ENCODE data around the gene MYOT.

The MYOT gene

GRCh38 chr5:137822984-137823383 is 44.7 kb upstream of the MYOT start:
- Histone ChIP-seq H3K9ac (ENCODE audit: low read depth, low read length) (no peak overlapping the region), H3K4me3 (ENCODE audit: low read depth in 1 of 2, low read length in 2 of 2) (no peak overlapping the region), H3K36me3 (ENCODE audit: insufficient read depth, low read length) (no peaks in the 10 kb centered on the region), H4K20me1 (ENCODE audit: insufficient read depth, low read length) (no peaks in the 10 kb centered on the region), H2AFZ (ENCODE audit: low read depth, low read length) (no peak overlapping the region), H3K79me2 (ENCODE audit: insufficient read depth, low read length) (no peaks in the 10 kb centered on the region), H3K4me2 (ENCODE audit: insufficient read depth, low read length) (no peak overlapping the region), H3K27ac (ENCODE audit: low read length) (no peak overlapping the region), H3K4me1 (ENCODE audit: insufficient read depth, low read length) (no peaks in the 10 kb centered on the region), H3K27me3 (ENCODE audit: insufficient read depth, low read length, poor library complexity) (no peaks in the 10 kb centered on the region), H3K9me3 (ENCODE audit: insufficient read depth, low read length, severe bottlenecking) (peaks cover 3% of the 10 kb centered on the region)
- TF ChIP-seq, protein P1, sequence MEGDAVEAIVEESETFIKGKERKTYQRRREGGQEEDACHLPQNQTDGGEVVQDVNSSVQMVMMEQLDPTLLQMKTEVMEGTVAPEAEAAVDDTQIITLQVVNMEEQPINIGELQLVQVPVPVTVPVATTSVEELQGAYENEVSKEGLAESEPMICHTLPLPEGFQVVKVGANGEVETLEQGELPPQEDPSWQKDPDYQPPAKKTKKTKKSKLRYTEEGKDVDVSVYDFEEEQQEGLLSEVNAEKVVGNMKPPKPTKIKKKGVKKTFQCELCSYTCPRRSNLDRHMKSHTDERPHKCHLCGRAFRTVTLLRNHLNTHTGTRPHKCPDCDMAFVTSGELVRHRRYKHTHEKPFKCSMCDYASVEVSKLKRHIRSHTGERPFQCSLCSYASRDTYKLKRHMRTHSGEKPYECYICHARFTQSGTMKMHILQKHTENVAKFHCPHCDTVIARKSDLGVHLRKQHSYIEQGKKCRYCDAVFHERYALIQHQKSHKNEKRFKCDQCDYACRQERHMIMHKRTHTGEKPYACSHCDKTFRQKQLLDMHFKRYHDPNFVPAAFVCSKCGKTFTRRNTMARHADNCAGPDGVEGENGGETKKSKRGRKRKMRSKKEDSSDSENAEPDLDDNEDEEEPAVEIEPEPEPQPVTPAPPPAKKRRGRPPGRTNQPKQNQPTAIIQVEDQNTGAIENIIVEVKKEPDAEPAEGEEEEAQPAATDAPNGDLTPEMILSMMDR (IDR thresholded peaks at IDR 0.05; ENCODE audit: borderline replicate concordance, extremely low read depth, low read length, poor library complexity, severe bottlenecking), result no peak
- no peak for TF ChIP-seq EZH2 (IDR thresholded peaks at IDR 0.05; ENCODE audit: borderline replicate concordance, low read depth, low read length, severe bottlenecking)
- no peak for ATAC-seq (ENCODE audit: insufficient read depth, low read depth)
- no peak for DNase-seq

- no peaks in the 10 kb centered on the region for H3K79me2 ChIP-seq (ENCODE audit: insufficient read depth, low read length)
- no peak overlapping the region for H2AFZ ChIP-seq (ENCODE audit: low read depth, low read length)
- H3K9me3 ChIP-seq (ENCODE audit: insufficient read depth, low read length, severe bottlenecking), result peaks cover 3% of the 10 kb centered on the region
- H3K27ac ChIP-seq (ENCODE audit: low read length), result no peak overlapping the region
- no peaks in the 10 kb centered on the region for H4K20me1 ChIP-seq (ENCODE audit: insufficient read depth, low read length)
- H3K4me2 ChIP-seq (ENCODE audit: insufficient read depth, low read length), result no peak overlapping the region
- H3K4me3 ChIP-seq (ENCODE audit: low read depth in 1 of 2, low read length in 2 of 2), result no peak overlapping the region
- H3K36me3 ChIP-seq (ENCODE audit: insufficient read depth, low read length), result no peaks in the 10 kb centered on the region
- ATAC-seq (ENCODE audit: insufficient read depth, low read depth) (no peak), DNase-seq (no peak)
- H3K27me3 ChIP-seq (ENCODE audit: insufficient read depth, low read length, poor library complexity), result no peaks in the 10 kb centered on the region
- H3K9ac ChIP-seq (ENCODE audit: low read depth, low read length), result no peak overlapping the region
- H3K4me1 ChIP-seq (ENCODE audit: insufficient read depth, low read length), result no peaks in the 10 kb centered on the region
- no peak for TF ChIP-seq EZH2 (IDR thresholded peaks at IDR 0.05; ENCODE audit: borderline replicate concordance, low read depth, low read length, severe bottlenecking)
- TF ChIP-seq, protein P1 (IDR thresholded peaks at IDR 0.05; ENCODE audit: borderline replicate concordance, extremely low read depth, low read length, poor library complexity, severe bottlenecking), result no peak
Observed at GRCh38 chr5:137825165-137825564, 42.5 kb upstream of the MYOT start.

DNA sequence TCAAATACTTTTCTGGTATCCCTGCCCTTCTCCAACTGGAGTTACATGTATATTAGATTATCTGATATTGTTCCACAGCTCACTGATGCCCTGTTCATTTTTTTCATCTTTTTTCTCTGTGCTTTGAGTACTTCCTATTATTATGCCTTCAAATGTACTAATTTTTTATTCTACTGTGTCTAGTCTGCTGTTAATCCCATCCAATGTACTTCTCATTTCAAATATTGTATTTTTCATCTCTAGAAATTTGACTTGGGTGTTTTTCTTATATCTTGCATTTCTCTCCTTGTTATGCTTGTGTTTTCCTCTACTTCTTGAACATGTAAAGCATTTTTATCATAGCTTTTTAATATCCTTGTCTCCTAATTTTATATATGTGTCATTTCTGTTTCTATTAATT is 41.6 kb upstream of the MYOT start:
- no peak overlapping the region for H3K9ac ChIP-seq (ENCODE audit: low read depth, low read length)
- no peaks in the 10 kb centered on the region for H3K79me2 ChIP-seq (ENCODE audit: insufficient read depth, low read length)
- DNase-seq, result no peak
- H3K27ac ChIP-seq (ENCODE audit: low read length), result no peak overlapping the region
- H3K9me3 ChIP-seq (ENCODE audit: insufficient read depth, low read length, severe bottlenecking), result peaks cover 3% of the 10 kb centered on the region
- H2AFZ ChIP-seq (ENCODE audit: low read depth, low read length), result no peak overlapping the region
- H3K4me1 ChIP-seq (ENCODE audit: insufficient read depth, low read length), result no peaks in the 10 kb centered on the region
- H3K4me2 ChIP-seq (ENCODE audit: insufficient read depth, low read length), result no peak overlapping the region
- H4K20me1 ChIP-seq (ENCODE audit: insufficient read depth, low read length), result no peaks in the 10 kb centered on the region
- no peak for ATAC-seq (ENCODE audit: insufficient read depth, low read depth)
- no peaks in the 10 kb centered on the region for H3K36me3 ChIP-seq (ENCODE audit: insufficient read depth, low read length)
- H3K27me3 ChIP-seq (ENCODE audit: insufficient read depth, low read length, poor library complexity), result no peaks in the 10 kb centered on the region
- no peak for TF ChIP-seq EZH2 (IDR thresholded peaks at IDR 0.05; ENCODE audit: borderline replicate concordance, low read depth, low read length, severe bottlenecking)
- TF ChIP-seq, protein P1 (IDR thresholded peaks at IDR 0.05; ENCODE audit: borderline replicate concordance, extremely low read depth, low read length, poor library complexity, severe bottlenecking), result no peak
- H3K4me3 ChIP-seq (ENCODE audit: low read depth in 1 of 2, low read length in 2 of 2), result no peak overlapping the region

- H3K36me3 ChIP-seq (ENCODE audit: insufficient read depth, low read length), result no peaks in the 10 kb centered on the region
- H3K27me3 ChIP-seq (ENCODE audit: insufficient read depth, low read length, poor library complexity), result no peaks in the 10 kb centered on the region
- peaks cover 3% of the 10 kb centered on the region for H3K9me3 ChIP-seq (ENCODE audit: insufficient read depth, low read length, severe bottlenecking)
- H3K9ac ChIP-seq (ENCODE audit: low read depth, low read length), result no peak overlapping the region
- H3K4me1 ChIP-seq (ENCODE audit: insufficient read depth, low read length), result no peaks in the 10 kb centered on the region
- no peak overlapping the region for H2AFZ ChIP-seq (ENCODE audit: low read depth, low read length)
- H3K27ac ChIP-seq (ENCODE audit: low read length), result no peak overlapping the region
- ATAC-seq (ENCODE audit: insufficient read depth, low read depth) (no peak), DNase-seq (no peak)
- H3K79me2 ChIP-seq (ENCODE audit: insufficient read depth, low read length), result no peaks in the 10 kb centered on the region
- H3K4me2 ChIP-seq (ENCODE audit: insufficient read depth, low read length), result no peak overlapping the region
- TF ChIP-seq, protein P1 (IDR thresholded peaks at IDR 0.05; ENCODE audit: borderline replicate concordance, extremely low read depth, low read length, poor library complexity, severe bottlenecking), result no peak
- no peak for TF ChIP-seq EZH2 (IDR thresholded peaks at IDR 0.05; ENCODE audit: borderline replicate concordance, low read depth, low read length, severe bottlenecking)
- no peaks in the 10 kb centered on the region for H4K20me1 ChIP-seq (ENCODE audit: insufficient read depth, low read length)
- H3K4me3 ChIP-seq (ENCODE audit: low read depth in 1 of 2, low read length in 2 of 2), result no peak overlapping the region
Observed at GRCh38 chr5:137828180-137828579, 39.5 kb upstream of the MYOT start.

Measured in DND-41 (cell line).